H9 (cell line): ENCODE data around the gene ANKRD12. TPM values are rescaled to one million over a fixed set of nuclear protein-coding genes. Genes with fewer than 3 reads are reported as not detected.

Experiments
- DNase-seq: peaks from one replicate; pipeline ENCODE4 v3.0.0-alpha.2; 2017
- H2AFZ ChIP-seq: one replicate; pipeline ENCODE4 v1.6.1; 2013; ENCODE audit warnings: mild to moderate bottlenecking, low read length, control low read depth, moderate library complexity
- H2AK5ac ChIP-seq: 2 replicates; pipeline ENCODE4 v1.6.1; 2013; ENCODE audit warnings: low read length, control low read depth, mixed read lengths; ENCODE audit not compliant: insufficient read length
- H2BK120ac ChIP-seq: one replicate; pipeline ENCODE4 v1.6.1; 2013; ENCODE audit warnings: low read depth, mild to moderate bottlenecking, low read length, control low read depth, inconsistent platforms; ENCODE audit not compliant: poor library complexity, severe bottlenecking
- H2BK12ac ChIP-seq: 2 replicates; pipeline ENCODE4 v1.6.1; 2013; ENCODE audit warnings: low read length, control low read depth, mixed read lengths, low read depth; ENCODE audit not compliant: insufficient read length
- H2BK15ac ChIP-seq: 2 replicates; pipeline ENCODE4 v1.6.1; 2013; ENCODE audit warnings: low read depth, low read length, control low read depth
- H2BK20ac ChIP-seq: one replicate; pipeline ENCODE4 v1.6.1; 2013; ENCODE audit warnings: low read depth, mild to moderate bottlenecking, low read length, control low read depth, inconsistent platforms; ENCODE audit not compliant: poor library complexity, severe bottlenecking
- H2BK5ac ChIP-seq: 2 replicates; pipeline ENCODE4 v1.6.1; 2013; ENCODE audit warnings: low read length, control low read depth, mixed read lengths; ENCODE audit not compliant: insufficient read length
- H3K14ac ChIP-seq: 2 replicates; pipeline ENCODE4 v1.6.1; 2013; ENCODE audit warnings: low read length, control low read depth; ENCODE audit not compliant: insufficient read depth
- H3K18ac ChIP-seq: 2 replicates; pipeline ENCODE4 v1.6.1; 2013; ENCODE audit warnings: low read depth, mild to moderate bottlenecking, mixed read lengths, low read length, control low read depth; ENCODE audit not compliant: insufficient read length
- H3K23ac ChIP-seq: 2 replicates; pipeline ENCODE4 v1.6.1; 2013; ENCODE audit warnings: low read length, control low read depth, mixed read lengths, low read depth; ENCODE audit not compliant: insufficient read length
- H3K23me2 ChIP-seq: 2 replicates; pipeline ENCODE4 v1.6.1; 2013; ENCODE audit warnings: low read depth, mild to moderate bottlenecking, mixed read lengths, low read length, control low read depth; ENCODE audit not compliant: insufficient read length, poor library complexity, severe bottlenecking
- H3K27ac ChIP-seq: 2 replicates; pipeline ENCODE4 v1.5.1; 2013; ENCODE audit warnings: low read length, control low read depth, mixed read lengths, low read depth; ENCODE audit not compliant: insufficient read length
- H3K27me3 ChIP-seq: 2 replicates; pipeline ENCODE4 v1.6.1; 2013; ENCODE audit warnings: low read length, control low read depth, inconsistent platforms; ENCODE audit not compliant: insufficient read depth
- H3K4ac ChIP-seq: 2 replicates; pipeline ENCODE4 v1.6.1; 2013; ENCODE audit warnings: low read depth, mild to moderate bottlenecking, control low read depth, inconsistent platforms, low read length, moderate library complexity
- H3K4me1 ChIP-seq: 2 replicates; pipeline ENCODE4 v1.6.1; 2013; ENCODE audit warnings: low read length, control low read depth, inconsistent platforms; ENCODE audit not compliant: insufficient read depth
- H3K4me2 ChIP-seq: 2 replicates; pipeline ENCODE4 v1.6.1; 2013; ENCODE audit warnings: low read length, control low read depth, mixed read lengths; ENCODE audit not compliant: insufficient read length, insufficient read depth
- H3K56ac ChIP-seq: 2 replicates; pipeline ENCODE4 v1.6.1; 2013; ENCODE audit warnings: low read depth, mild to moderate bottlenecking, mixed read lengths, low read length, control low read depth; ENCODE audit not compliant: insufficient read length
- H3K79me1 ChIP-seq: 2 replicates; pipeline ENCODE4 v1.6.1; 2013; ENCODE audit warnings: low read depth, mild to moderate bottlenecking, moderate library complexity, low read length, control low read depth, inconsistent platforms; ENCODE audit not compliant: insufficient read depth, poor library complexity, severe bottlenecking
- H3K79me2 ChIP-seq: 2 replicates; pipeline ENCODE4 v1.6.1; 2013; ENCODE audit warnings: low read length, control low read depth, inconsistent platforms; ENCODE audit not compliant: insufficient read depth
- H3K9ac ChIP-seq: 2 replicates; pipeline ENCODE4 v1.6.1; 2013; ENCODE audit warnings: low read length, control low read depth, mixed read lengths; ENCODE audit not compliant: insufficient read length; ENCODE audit errors: extremely low read depth
- H3K9me3 ChIP-seq: one replicate; pipeline ENCODE4 v1.6.1; 2013; ENCODE audit warnings: low read depth, low read length, inconsistent platforms; ENCODE audit not compliant: control insufficient read depth
- H3T11ph ChIP-seq: one replicate; pipeline ENCODE4 v1.6.1; 2013; ENCODE audit warnings: mild to moderate bottlenecking, low read length, control low read depth, inconsistent platforms
- H4K20me1 ChIP-seq: one replicate; pipeline ENCODE4 v1.6.1; 2013; ENCODE audit not compliant: control insufficient read depth, insufficient read length, insufficient read depth
- H4K5ac ChIP-seq: 2 replicates; pipeline ENCODE4 v1.6.1; 2013; ENCODE audit warnings: low read depth, mild to moderate bottlenecking, mixed read lengths, low read length, control low read depth; ENCODE audit not compliant: insufficient read length
- H4K8ac ChIP-seq: replicated peaks from 2 replicates; pipeline ENCODE4 v1.6.1; 2013; ENCODE audit warnings: low read length, control low read depth, mixed read lengths, low read depth; ENCODE audit not compliant: insufficient read length
- H4K91ac ChIP-seq: 2 replicates; pipeline ENCODE4 v1.6.1; 2013; ENCODE audit warnings: low read depth, mild to moderate bottlenecking, moderate library complexity, mixed read lengths, low read length, control low read depth; ENCODE audit not compliant: insufficient read length
- H3K27ac Mint-ChIP-seq, 3 experiments: 2 replicates in 2 of 3; 3 replicates in 1 of 3; pipeline ENCODE4 v1.8.0; 2020 to 2021; ENCODE audit warnings: mixed read lengths in 3 of 3, mild to moderate bottlenecking in 1 of 3, moderate library complexity in 1 of 3
- H3K27me3 Mint-ChIP-seq: 2 replicates; pipeline ENCODE4 v1.8.0; 2021; ENCODE audit warnings: low read depth, mild to moderate bottlenecking, moderate library complexity, mixed read lengths
- H3K36me3 Mint-ChIP-seq, 3 experiments: 2 replicates in 2 of 3; 3 replicates in 1 of 3; pipeline ENCODE4 v1.8.0; 2020 to 2021; ENCODE audit warnings: low read depth in 3 of 3, mixed read lengths in 3 of 3; ENCODE audit not compliant: insufficient read depth in 1 of 3
- H3K4me1 Mint-ChIP-seq, 2 experiments: 2 replicates each; pipeline ENCODE4 v1.8.0; 2020; ENCODE audit warnings: mixed read lengths in 2 of 2
- H3K4me3 Mint-ChIP-seq, 2 experiments: 2 replicates in 1 of 2; 3 replicates in 1 of 2; pipeline ENCODE4 v1.8.0; 2020 to 2021; ENCODE audit warnings: mild to moderate bottlenecking in 2 of 2, mixed read lengths in 2 of 2, moderate library complexity in 1 of 2
- H3K9me3 Mint-ChIP-seq, 2 experiments: 2 replicates in 1 of 2; 3 replicates in 1 of 2; pipeline ENCODE4 v1.8.0; 2020; ENCODE audit warnings: mild to moderate bottlenecking in 2 of 2, mixed read lengths in 2 of 2, moderate library complexity in 1 of 2
- CTCF ChIP-seq: fragments of 200-600 bp; sonication (generic); conservative IDR thresholded peaks from 3 replicates; pipeline ENCODE4 v1.8.0; 2021; ENCODE audit warnings: antibody characterized with exemption, mild to moderate bottlenecking
- WGBS: extraction: QIAGEN DNeasy Blood & Tissue Kit; methylation state at CpG from one replicate; pipeline ENCODE4 v1.1.7; 2013; ENCODE audit warnings: missing lambda C conversion rate, low lambda C conversion rate, mixed read lengths; ENCODE audit not compliant: insufficient read length; ENCODE audit errors: extremely low coverage; 5-methylcytosine and 5-hydroxymethylcytosine counted together
- total RNA-seq: library from RNA; stranded (reverse); gene quantifications from 2 replicates; pipeline ENCODE4 v1.2.1, GENCODE V29; 2021

Gene ANKRD12
- total RNA-seq, 1 experiment from 2014 or later = 38.9 TPM

DNA sequence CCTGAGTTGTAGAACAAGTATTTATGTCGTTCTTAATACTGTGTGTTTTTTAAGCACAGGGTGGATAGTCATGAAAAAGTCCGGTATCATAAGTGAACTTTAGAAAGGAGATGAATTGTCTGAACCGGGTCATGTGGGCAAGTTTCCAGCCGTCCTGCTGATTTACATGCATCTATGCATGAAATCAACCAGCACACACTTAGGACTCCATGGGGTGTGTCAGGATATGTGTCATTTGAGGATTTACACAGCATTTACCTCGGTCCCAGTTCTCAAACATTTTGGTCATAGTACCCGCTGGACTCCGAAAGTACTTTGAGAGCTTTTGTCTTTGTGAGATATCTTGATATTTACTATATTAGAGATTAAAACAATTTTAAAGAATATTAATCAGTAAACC, 150.5 kb downstream of the ANKRD12 start:
- Histone ChIP-seq H3K23ac (no peak overlapping the region), H3K18ac (no peak overlapping the region), H3K4ac (no peak overlapping the region), H2BK5ac (no peak overlapping the region), H3K9me3 (no peaks in the 10 kb centered on the region), H4K5ac (no peak overlapping the region), H3K27me3 (no peaks in the 10 kb centered on the region), H3K79me1 (no peaks in the 10 kb centered on the region), H3K14ac (no peak overlapping the region), H3K4me1 (no peaks in the 10 kb centered on the region), H4K8ac (no peak overlapping the region), H2BK15ac (no peak overlapping the region), H2AFZ (no peak overlapping the region), H2BK120ac (no peak overlapping the region), H3T11ph (no peak overlapping the region), H3K27ac (no peak overlapping the region), H3K4me2 (no peak overlapping the region), H3K9ac (no peak overlapping the region), H2BK12ac (no peak overlapping the region), H4K20me1 (no peaks in the 10 kb centered on the region), H4K91ac (no peak overlapping the region), H2BK20ac (no peak overlapping the region), H3K79me2 (no peaks in the 10 kb centered on the region), H3K23me2 (no peaks in the 10 kb centered on the region), H3K56ac (no peak overlapping the region), H2AK5ac (no peak overlapping the region)
- no peak overlapping the region for H3K4me3 Mint-ChIP-seq
- peaks cover 5 to 6% of the 10 kb centered on the region in 2 experiments for H3K4me1 Mint-ChIP-seq
- H3K27me3 Mint-ChIP-seq = no peaks in the 10 kb centered on the region
- H3K9me3 Mint-ChIP-seq = peaks cover 22 to 24% of the 10 kb centered on the region in 2 experiments
- peaks cover 9 to 24% (median 11%) of the 10 kb centered on the region in 3 experiments for H3K36me3 Mint-ChIP-seq
- no peak overlapping the region for H3K27ac Mint-ChIP-seq
- no peak for DNase-seq
- WGBS = no CpG with 5 or more reads among the region's 7 CpGs
- no peak for TF ChIP-seq CTCF
